T-helper 1 cell (primary cell): ENCODE results near the gene KDM5C.
A peak's percentile ranks its signal among the peaks of the same experiment; 100 is the strongest.
"Not testable (repeated sequence)": the region's sequence is repeated elsewhere in the genome, so short reads cannot be mapped to it uniquely, and the experiment has no call there.

ENCODE experiments used
- DNase-seq, 5 donors: peaks; one replicate each; pipeline ENCODE4 v3.0.0-alpha.2; 2012 to 2020

Gene KDM5C

DNA sequence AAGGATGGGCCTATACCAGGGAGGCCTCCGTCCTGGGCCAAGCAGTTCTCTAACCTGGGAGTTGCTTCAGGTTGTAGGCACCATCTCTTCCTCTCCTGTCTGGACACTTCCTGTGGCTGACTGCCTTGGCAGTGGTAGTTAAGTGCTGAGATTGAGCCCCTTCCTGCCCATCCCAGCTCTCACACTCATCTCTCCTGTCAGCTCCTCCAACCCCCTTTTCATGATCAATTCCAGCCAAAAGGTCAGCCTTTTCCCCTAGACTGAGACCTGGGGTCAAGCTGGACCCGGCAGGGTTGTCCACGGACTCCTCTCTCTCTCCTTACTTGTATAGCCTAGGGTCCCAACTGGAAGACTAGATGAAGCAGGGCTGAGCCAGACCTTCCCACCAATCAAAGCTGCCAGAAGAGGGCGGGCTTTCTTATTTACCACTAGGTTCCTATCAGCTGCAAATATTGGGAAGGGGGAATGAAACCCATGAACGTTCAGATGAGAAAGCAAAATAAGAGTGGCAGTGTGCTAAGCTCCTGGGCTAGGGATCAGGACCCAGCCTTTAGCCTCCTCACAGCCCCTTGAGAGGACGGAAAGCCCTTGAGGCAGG lies 34.5 kb downstream of the KDM5C start:
- DNase-seq, result no peak

- DNase-seq, result peak in 1 of 5 donors; percentile 61
These were observed 36.2 kb downstream of the KDM5C start for GRCh38 chrX:53188763-53189162.

GRCh38 chrX:53186351-53186750 lies 38.7 kb downstream of the KDM5C start:
- DNase-seq, result no peak

GRCh38 chrX:53184836-53185235 lies 40.2 kb downstream of the KDM5C start:
- DNase-seq, result no peak

DNA sequence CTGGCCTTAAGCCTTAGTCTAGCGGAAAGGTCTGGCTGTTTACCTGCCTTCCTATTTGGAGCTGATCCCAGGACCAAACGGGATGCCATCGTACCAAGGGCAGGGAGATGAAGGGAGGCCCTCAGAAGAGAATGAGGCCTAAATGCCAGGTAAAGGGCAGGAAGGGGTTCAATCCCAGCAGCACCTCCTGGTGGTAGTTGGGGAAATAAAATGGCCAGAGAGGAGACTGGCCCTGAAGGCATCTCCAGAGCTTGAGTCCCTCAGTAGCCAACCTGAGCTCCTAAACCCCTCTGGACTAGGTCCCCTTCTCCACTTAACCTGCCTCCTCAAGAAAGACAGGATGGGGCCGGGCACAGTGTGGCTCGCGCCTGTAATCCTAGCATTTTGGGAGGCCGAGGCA lies 53.7 kb downstream of the KDM5C start:
- no peak for DNase-seq

DNA sequence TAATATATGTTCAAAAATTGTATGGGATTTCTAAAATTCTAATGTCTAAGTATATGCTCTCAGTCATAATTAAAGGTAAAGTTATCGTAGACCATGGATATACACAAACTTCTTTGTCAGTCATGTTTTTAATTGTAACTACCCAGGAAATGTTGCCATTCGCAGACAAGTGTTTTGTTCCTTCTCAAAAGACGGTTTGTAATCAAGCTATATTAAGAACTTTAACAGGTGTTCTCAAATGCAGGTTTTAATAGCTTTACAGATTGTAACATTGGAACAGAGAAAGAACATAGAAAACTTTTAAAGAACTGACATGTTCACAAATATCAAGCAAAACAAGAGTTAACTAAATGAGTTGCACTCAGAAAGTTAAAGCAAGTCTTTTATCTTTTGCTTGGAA lies 58.9 kb downstream of the KDM5C start:
- no peak for DNase-seq

DNA sequence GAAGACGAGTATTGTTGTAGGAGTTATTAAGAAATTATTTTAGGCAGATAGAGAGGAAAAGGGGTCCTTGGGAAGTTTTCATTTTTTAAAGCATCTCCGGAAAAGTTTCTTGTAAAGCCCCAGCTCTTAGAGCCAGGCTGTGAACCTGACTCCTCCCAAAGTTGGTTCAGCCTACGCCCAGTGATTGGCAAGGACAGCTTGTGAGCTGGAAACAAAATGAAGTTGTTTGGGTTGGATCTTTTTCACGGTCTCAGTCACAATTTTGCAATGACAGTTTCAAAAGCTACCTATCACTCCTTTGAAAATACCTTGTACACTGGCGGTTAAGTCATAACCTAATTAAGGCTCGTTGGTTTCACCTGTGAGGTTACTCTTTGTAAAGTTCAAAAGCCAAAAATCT lies 60.4 kb downstream of the KDM5C start:
- DNase-seq, result not testable (repeated sequence)

DNA sequence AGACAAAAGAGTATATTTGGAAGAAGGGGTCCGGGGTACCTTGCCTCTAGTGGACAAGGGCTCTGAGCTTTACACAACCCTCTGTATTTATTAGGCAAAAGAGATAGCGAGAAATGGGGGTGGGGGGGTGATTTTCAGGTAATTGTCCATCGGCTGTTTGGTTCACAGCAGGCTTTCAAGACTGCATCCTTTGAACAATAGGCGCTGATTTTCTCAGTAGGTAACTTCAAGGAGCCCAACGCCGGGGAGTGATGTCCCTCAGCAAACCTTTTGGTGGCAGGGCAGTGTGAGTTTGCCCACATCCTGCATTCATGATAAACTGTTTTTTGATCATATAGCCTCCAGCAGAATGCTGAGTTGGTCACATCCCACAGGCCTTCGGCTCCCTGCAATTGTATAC lies 61.6 kb downstream of the KDM5C start:
- DNase-seq, result no peak

DNA sequence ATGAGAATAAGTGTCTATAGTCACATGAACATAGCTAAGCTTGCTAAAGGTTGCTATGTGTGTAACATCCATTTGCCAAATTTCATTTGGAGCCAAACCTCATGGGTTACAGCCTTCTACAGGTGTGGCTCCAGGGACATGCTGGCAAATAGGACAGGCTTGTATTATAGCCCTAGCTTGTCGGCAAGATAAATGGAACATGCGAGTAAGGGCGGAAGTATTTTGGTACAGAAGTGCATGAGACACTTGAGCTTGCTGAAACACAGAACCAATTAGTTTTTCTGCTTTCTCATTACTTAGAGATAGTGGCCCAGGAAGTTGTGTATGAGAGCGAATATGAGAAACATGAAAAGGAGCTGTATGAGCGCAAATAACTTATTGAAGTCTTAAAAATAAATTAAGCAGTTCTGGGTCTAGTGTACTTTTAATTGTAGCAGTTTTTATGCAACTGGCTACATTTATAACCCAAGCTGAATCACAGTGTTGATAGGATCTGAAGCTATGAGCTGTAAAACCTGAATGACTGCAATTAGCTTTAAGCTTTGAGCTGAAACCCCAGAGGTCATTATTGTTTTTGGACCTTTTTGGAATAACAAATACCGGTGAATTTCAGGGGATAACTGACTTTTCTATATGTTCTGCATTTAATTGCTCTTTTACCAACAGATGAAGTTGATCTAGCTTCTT lies 64.6 kb downstream of the KDM5C start:
- no peak for DNase-seq

GRCh38 chrX:53159184-53159583 lies 65.8 kb downstream of the KDM5C start:
- DNase-seq, result no peak

DNA sequence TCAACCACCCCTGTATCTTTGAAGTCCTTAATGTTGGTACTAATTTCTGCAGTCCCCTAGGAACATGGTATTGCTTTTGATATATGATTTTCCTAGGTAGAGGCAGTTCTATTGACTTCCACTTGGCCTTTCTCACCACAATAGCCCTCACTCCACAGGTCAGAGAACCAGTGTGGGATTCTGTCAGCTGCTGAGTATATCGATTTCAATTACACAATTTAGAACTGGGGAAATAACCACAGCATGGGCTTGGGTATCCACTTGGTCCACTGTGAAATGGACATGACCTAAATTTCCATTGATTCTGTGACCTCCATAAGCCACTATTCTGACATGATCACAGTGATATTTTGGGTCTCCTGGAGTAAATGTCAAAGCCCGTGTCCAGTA lies 68.8 kb downstream of the KDM5C start:
- DNase-seq, result no peak

- DNase-seq, result no peak
These were observed 69.3 kb downstream of the KDM5C start for GRCh38 chrX:53155512-53156206.

DNA sequence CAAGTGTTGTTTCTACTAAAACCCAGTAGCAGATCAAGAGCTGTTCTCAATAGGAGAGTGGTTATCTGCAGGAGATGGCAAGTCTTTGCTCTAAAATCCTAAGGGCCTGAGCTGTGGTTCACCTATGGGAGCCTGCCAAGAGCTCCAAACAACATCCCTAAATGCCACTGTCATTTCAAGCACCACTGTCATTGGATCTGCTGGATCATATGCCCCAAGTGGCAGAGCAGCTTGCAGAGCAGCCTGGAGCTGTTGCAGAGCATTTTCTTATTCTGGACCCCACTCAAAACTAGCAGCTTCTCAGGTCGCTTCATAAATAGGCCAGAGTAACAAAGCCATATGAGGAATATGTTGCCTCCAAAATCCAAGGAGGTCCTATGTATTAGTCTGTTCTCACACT lies 71.4 kb downstream of the KDM5C start:
- DNase-seq, result no peak
